ENCODE data around the gene TBC1D22A. TPM values are rescaled to one million over a fixed set of nuclear protein-coding genes. Genes with fewer than 3 reads are reported as not detected.

The TBC1D22A gene
- total RNA-seq, 1 experiment from 2014 or later: 14.3 TPM

DNA sequence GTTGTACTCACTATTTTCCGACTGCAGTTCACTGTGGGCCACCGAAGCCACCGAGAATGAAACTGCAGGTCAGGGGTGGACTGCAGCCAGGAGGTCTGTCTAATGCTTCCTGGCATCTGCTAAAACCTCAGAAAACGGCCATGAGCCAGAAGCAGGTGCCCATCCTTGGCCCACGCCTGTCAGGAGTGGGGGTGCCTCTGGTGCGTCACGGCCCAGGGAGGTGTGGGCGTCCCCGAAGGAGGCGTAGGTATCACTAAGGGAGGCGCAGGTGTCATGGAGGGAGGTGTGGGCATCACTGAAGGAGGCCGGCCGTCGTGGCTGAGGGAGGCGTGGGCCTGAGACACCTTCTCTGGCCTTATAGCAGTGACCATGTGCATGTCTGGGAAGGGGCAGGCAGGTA lies 456.2 kb downstream of the TBC1D22A start:
- Histone ChIP-seq H2AFZ (ENCODE audit: low read length) (no peak overlapping the region), H3K36me3 (ENCODE audit: low read depth, low read length) (no peaks in the 10 kb centered on the region), H4K20me1 (ENCODE audit: low read length) (no peaks in the 10 kb centered on the region), H3K79me2 (ENCODE audit: low read length) (no peaks in the 10 kb centered on the region), H3K27me3 (ENCODE audit: low read length) (peaks cover 7% of the 10 kb centered on the region; the same call in 1 of the 2 replicates), H3K4me2 (ENCODE audit: low read length) (no peak overlapping the region), H3F3A (ENCODE audit: low read length, unreplicated experiment) (no peaks in the 10 kb centered on the region), H3K27ac (ENCODE audit: low read length) (no peak overlapping the region), H3K4me1 (ENCODE audit: insufficient read depth, low read length) (no peaks in the 10 kb centered on the region), H3K9me2 (replicated peaks; ENCODE audit: low read length) (no peaks in the 10 kb centered on the region), H3K9ac (ENCODE audit: low read length) (no peak overlapping the region), H3K4me3 (ENCODE audit: low read length) (no peak overlapping the region), H3K9me3 (ENCODE audit: low read length) (no peaks in the 10 kb centered on the region)
- POLR2A ChIA-PET (ENCODE audit: unreplicated experiment): no interaction called here
- TF ChIP-seq EZH2 (IDR thresholded peaks at IDR 0.05; ENCODE audit: low read length, unreplicated experiment) (no peak), EZH2phosphoT487 (IDR thresholded peaks at IDR 0.05; ENCODE audit: borderline replicate concordance, low read length) (no peak)
- TF ChIP-seq, protein P1, sequence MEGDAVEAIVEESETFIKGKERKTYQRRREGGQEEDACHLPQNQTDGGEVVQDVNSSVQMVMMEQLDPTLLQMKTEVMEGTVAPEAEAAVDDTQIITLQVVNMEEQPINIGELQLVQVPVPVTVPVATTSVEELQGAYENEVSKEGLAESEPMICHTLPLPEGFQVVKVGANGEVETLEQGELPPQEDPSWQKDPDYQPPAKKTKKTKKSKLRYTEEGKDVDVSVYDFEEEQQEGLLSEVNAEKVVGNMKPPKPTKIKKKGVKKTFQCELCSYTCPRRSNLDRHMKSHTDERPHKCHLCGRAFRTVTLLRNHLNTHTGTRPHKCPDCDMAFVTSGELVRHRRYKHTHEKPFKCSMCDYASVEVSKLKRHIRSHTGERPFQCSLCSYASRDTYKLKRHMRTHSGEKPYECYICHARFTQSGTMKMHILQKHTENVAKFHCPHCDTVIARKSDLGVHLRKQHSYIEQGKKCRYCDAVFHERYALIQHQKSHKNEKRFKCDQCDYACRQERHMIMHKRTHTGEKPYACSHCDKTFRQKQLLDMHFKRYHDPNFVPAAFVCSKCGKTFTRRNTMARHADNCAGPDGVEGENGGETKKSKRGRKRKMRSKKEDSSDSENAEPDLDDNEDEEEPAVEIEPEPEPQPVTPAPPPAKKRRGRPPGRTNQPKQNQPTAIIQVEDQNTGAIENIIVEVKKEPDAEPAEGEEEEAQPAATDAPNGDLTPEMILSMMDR (conservative IDR thresholded peaks at IDR 0.05; ENCODE audit: low read depth, low read length): no peak
- DNase-seq: no peak
- intact Hi-C loops (cut with micrococcal nuclease): no loop called here
- ATAC-seq: no peak
- BruUV-seq (replicated peaks): no TSS peak
- CTCF ChIA-PET: no interaction called here

DNA sequence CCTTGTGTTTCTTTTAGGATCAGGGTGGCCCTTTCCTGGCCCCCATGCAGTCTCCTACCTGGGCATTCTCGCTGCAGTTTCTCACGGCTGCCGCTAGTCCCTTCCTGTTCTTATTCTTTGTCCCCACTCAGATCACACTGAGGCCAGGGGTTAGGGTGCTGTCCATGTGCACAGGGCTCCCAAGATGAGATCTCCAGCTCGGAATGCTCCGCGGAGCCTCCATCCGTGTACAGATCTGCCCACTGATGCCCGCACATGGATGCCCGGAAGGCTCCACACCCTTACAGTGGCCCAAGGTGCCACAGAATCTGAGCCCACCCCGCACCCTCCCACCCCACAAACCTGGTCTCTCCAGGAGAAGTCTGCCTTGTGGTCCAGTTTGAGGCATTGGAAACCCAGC lies 457.3 kb downstream of the TBC1D22A start:
- H3K36me3 ChIP-seq (ENCODE audit: low read depth, low read length): no peaks in the 10 kb centered on the region
- no peak overlapping the region for H3K4me3 ChIP-seq (ENCODE audit: low read length)
- TF ChIP-seq, protein P1 (conservative IDR thresholded peaks at IDR 0.05; ENCODE audit: low read depth, low read length): no peak
- no peak for TF ChIP-seq EZH2phosphoT487 (IDR thresholded peaks at IDR 0.05; ENCODE audit: borderline replicate concordance, low read length)
- TF ChIP-seq EZH2 (IDR thresholded peaks at IDR 0.05; ENCODE audit: low read length, unreplicated experiment): no peak
- H3F3A ChIP-seq (ENCODE audit: low read length, unreplicated experiment): no peaks in the 10 kb centered on the region
- ChIA-PET POLR2A (ENCODE audit: unreplicated experiment) (no interaction called here), CTCF (no interaction called here)
- DNase-seq (no peak), ATAC-seq (no peak)
- intact Hi-C loops (cut with micrococcal nuclease): no loop called here
- H3K9me3 ChIP-seq (ENCODE audit: low read length): no peaks in the 10 kb centered on the region
- H4K20me1 ChIP-seq (ENCODE audit: low read length): no peaks in the 10 kb centered on the region
- H3K4me1 ChIP-seq (ENCODE audit: insufficient read depth, low read length): no peaks in the 10 kb centered on the region
- H3K4me2 ChIP-seq (ENCODE audit: low read length): no peak overlapping the region
- no peak overlapping the region for H2AFZ ChIP-seq (ENCODE audit: low read length)
- no peak overlapping the region for H3K9ac ChIP-seq (ENCODE audit: low read length)
- no peak overlapping the region for H3K27ac ChIP-seq (ENCODE audit: low read length)
- no TSS peak for BruUV-seq (replicated peaks)
- no peaks in the 10 kb centered on the region for H3K79me2 ChIP-seq (ENCODE audit: low read length)
- H3K9me2 ChIP-seq (replicated peaks; ENCODE audit: low read length): no peaks in the 10 kb centered on the region
- H3K27me3 ChIP-seq (ENCODE audit: low read length): peaks cover 12% of the 10 kb centered on the region; the same call in 1 of the 2 replicates

- no TSS peak for BruUV-seq (replicated peaks)
- no peaks in the 10 kb centered on the region for H3K9me3 ChIP-seq (ENCODE audit: low read length)
- no peak overlapping the region for H3K9ac ChIP-seq (ENCODE audit: low read length)
- no peaks in the 10 kb centered on the region for H3K9me2 ChIP-seq (replicated peaks; ENCODE audit: low read length)
- DNase-seq (no peak), ATAC-seq (no peak)
- TF ChIP-seq, protein P1 (conservative IDR thresholded peaks at IDR 0.05; ENCODE audit: low read depth, low read length): no peak
- intact Hi-C loops (cut with micrococcal nuclease): no loop called here
- CTCF ChIA-PET: no interaction called here
- peaks cover 12% of the 10 kb centered on the region; the same call in 1 of the 2 replicates for H3K27me3 ChIP-seq (ENCODE audit: low read length)
- no peak overlapping the region for H3K27ac ChIP-seq (ENCODE audit: low read length)
- no peaks in the 10 kb centered on the region for H3K36me3 ChIP-seq (ENCODE audit: low read depth, low read length)
- H3K4me2 ChIP-seq (ENCODE audit: low read length): no peak overlapping the region
- no peaks in the 10 kb centered on the region for H3K79me2 ChIP-seq (ENCODE audit: low read length)
- H4K20me1 ChIP-seq (ENCODE audit: low read length): no peaks in the 10 kb centered on the region
- H3F3A ChIP-seq (ENCODE audit: low read length, unreplicated experiment): no peaks in the 10 kb centered on the region
- no peaks in the 10 kb centered on the region for H3K4me1 ChIP-seq (ENCODE audit: insufficient read depth, low read length)
- POLR2A ChIA-PET (ENCODE audit: unreplicated experiment): no interaction called here
- no peak overlapping the region for H2AFZ ChIP-seq (ENCODE audit: low read length)
- H3K4me3 ChIP-seq (ENCODE audit: low read length): no peak overlapping the region
Measured at GRCh38 chr22:47220752-47221151, 458.3 kb downstream of the TBC1D22A start.

All from PC-3 (cell line).